ENCODE data around the gene BSPRY. TPM values are rescaled to one million over a fixed set of nuclear protein-coding genes. Genes with fewer than 3 reads are reported as not detected.
"Not testable (repeated sequence)": the region's sequence is repeated elsewhere in the genome, so short reads cannot be mapped to it uniquely, and the experiment has no call there.

BSPRY gene
- polyA plus RNA-seq, 1 donor, result 0.52 TPM

GRCh38 chr9:113395000-113395861 is 45.9 kb downstream of the BSPRY start:
- no peak for DNase-seq

DNA sequence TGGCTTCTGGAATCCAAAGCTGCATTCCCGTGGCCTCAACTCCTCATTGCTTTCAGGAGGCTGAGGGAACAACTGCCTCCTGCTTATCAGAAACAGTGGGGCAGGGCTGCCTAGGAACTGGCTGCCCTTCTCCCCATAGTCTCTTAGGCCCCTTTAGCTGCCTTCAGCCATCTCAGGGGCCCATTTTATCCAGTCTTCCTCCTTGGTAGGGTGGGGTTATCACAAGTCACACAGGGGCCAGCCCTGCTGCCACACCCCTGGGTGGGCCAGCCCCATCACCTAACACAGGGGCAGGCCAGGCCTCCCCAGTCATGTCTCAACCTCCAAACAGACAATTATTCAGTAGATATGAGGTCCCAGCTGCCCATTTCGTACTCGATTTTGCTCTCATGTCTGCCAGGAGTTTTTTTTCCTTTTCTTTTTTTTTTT is 47.9 kb downstream of the BSPRY start:
- DNase-seq, result no peak

GRCh38 chr9:113398796-113399195 is 49.5 kb downstream of the BSPRY start:
- no peak for DNase-seq

DNA sequence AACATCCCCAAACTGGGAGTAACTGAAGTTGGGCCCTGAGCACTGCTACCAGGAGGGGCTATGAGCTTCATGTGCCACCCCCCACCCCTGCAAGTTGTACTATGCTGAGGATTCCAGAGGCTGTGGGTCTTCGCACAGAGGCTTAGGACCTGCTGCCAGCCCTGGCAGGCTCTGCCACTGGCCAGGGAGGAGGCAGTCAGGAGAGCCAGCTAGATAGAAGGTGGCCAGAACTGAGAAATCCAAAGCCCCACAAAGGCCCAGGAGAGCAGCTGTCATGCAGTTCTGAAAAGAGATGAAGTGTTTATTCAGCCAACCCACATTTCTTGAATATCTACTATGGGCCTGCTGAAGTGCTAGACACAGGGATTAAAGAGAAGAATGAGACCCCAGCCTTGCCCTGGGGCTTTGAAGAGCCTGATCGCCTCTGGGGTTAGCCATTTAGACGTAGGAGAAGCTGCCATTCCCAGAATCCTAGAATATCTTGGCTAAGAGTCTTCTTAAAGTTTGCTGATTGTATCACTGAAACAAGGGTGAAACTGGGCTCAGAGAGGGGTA is 50.4 kb downstream of the BSPRY start:
- DNase-seq, result no peak

GRCh38 chr9:113401027-113401792 is 51.9 kb downstream of the BSPRY start, which contains the start of gene ALAD:
Gene ALAD (minus strand): TSS chr9:113401284. CDS start chr9:113393559, 7,725 bp downstream.
- DNase-seq, result peak; percentile 100

- no peak for DNase-seq
Measured at GRCh38 chr9:113403646-113404045, 54.3 kb downstream of the BSPRY start.

- DNase-seq, result not testable (repeated sequence)
Measured at GRCh38 chr9:113406353-113406752, 57.0 kb downstream of the BSPRY start.

- peak; percentile 72 for DNase-seq
Measured at GRCh38 chr9:113406873-113407511, 57.7 kb downstream of the BSPRY start.

- no peak for DNase-seq
Measured at GRCh38 chr9:113409481-113409880, 60.1 kb downstream of the BSPRY start.

- DNase-seq, result no peak
Measured at GRCh38 chr9:113409883-113410206, 60.5 kb downstream of the BSPRY start.

- DNase-seq, result peak; percentile 97
Measured at GRCh38 chr9:113410207-113410864, 61.0 kb downstream of the BSPRY start, which contains the start of the genes C9orf43 and POLE3. Gene C9orf43 (plus strand): TSS chr9:113410747. CDS start chr9:113413494, 2,747 bp downstream. Gene POLE3 (minus strand): TSS chr9:113410675. CDS start chr9:113410293, 382 bp downstream.

DNA sequence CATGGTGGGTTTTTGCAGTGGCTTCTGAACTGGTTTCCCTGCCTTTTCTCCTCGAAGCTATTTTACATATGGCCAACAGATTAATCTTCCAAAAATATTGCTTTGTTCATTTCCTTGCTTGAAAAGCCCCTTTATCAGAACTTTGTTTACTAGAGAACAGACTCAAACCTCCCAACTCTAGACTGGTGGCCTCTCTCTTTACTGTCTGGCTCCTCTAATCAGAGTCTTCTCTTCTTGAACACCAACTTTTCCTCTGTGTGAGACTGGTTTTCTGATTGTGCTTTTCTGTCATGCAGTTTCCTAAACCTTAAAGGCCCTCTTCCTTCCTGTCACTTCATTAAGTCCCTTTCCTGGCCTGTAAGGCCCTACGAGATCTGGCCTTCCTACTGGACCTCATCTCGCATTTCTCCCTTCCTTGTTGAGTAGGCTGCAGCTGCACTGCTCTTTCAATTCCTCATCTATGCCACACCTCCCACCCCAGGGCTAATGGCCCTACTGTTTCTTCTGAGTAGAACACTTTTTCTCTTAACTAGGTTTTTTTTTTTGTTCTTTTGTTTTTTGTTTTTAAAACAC is 66.9 kb downstream of the BSPRY start:
- no peak for DNase-seq

- no peak for DNase-seq
Measured at GRCh38 chr9:113417370-113417769, 68.0 kb downstream of the BSPRY start.

Other genes with a start within 250 kb of the BSPRY start
- gene SLC31A2, start 198.5 kb upstream of the BSPRY start, polyA plus RNA-seq (ENCODE audit: insufficient read length), result 3.3 TPM
- gene FKBP15, start 128.3 kb upstream of the BSPRY start, polyA plus RNA-seq (ENCODE audit: insufficient read length), result 22.4 TPM
- gene SLC31A1, start 128.0 kb upstream of the BSPRY start, polyA plus RNA-seq (ENCODE audit: insufficient read length), result 7.4 TPM
- 19.2 TPM for gene CDC26, start 74.0 kb upstream of the BSPRY start, polyA plus RNA-seq (ENCODE audit: insufficient read length)
- gene PRPF4, start 73.9 kb upstream of the BSPRY start, polyA plus RNA-seq (ENCODE audit: insufficient read length), result 19.4 TPM
- gene RNF183, start 46.2 kb upstream of the BSPRY start, polyA plus RNA-seq (ENCODE audit: insufficient read length), result not detected
- 2.3 TPM for gene WDR31, start 9.3 kb upstream of the BSPRY start, polyA plus RNA-seq (ENCODE audit: insufficient read length)
- 4.9 TPM for gene HDHD3, start 27.4 kb downstream of the BSPRY start, polyA plus RNA-seq (ENCODE audit: insufficient read length)
- 20.7 TPM for gene ALAD, start 51.7 kb downstream of the BSPRY start, polyA plus RNA-seq (ENCODE audit: insufficient read length)
- gene POLE3, start 61.1 kb downstream of the BSPRY start, polyA plus RNA-seq (ENCODE audit: insufficient read length), result 46.6 TPM
- 0.28 TPM for gene C9orf43, start 61.2 kb downstream of the BSPRY start, polyA plus RNA-seq (ENCODE audit: insufficient read length)
- 44.8 TPM for gene RGS3, start 114.2 kb downstream of the BSPRY start, polyA plus RNA-seq (ENCODE audit: insufficient read length)

Data from hindlimb muscle (tissue), 1 donor.